WTC11 (cell line): Measurements from ENCODE around the gene RHBDD3.

Experiments
- ESRRA ChIP-seq: sonication (generic); formaldehyde crosslinking; IDR thresholded peaks from 2 replicates; pipeline ENCODE4 v1.8.1; 2022; ENCODE audit warnings: mild to moderate bottlenecking, missing genetic modification reagents, borderline replicate concordance
- JUN ChIP-seq: sonication (generic); formaldehyde crosslinking; IDR thresholded peaks from 2 replicates; pipeline ENCODE4 v1.8.0; 2023; ENCODE audit warnings: mild to moderate bottlenecking, missing genetic modification reagents
- MYBL2 ChIP-seq: sonication (generic); formaldehyde crosslinking; IDR thresholded peaks from 2 replicates; pipeline ENCODE4 v1.8.1; 2023; ENCODE audit warnings: mild to moderate bottlenecking, moderate library complexity, missing genetic modification reagents
- NFE2L1 ChIP-seq: sonication (generic); formaldehyde crosslinking; IDR thresholded peaks from 2 replicates; pipeline ENCODE4 v1.8.1; 2023; ENCODE audit warnings: missing genetic modification reagents
- NR3C1 ChIP-seq: sonication (generic); formaldehyde crosslinking; conservative IDR thresholded peaks from 2 replicates; pipeline ENCODE4 v1.8.1; 2023; ENCODE audit warnings: low read depth, mild to moderate bottlenecking, missing genetic modification reagents
- OVOL2 ChIP-seq: fragments of 250-450 bp; sonication (Bioruptor Pico); IDR thresholded peaks from 2 replicates; pipeline ENCODE4 v1.9.0; 2021; ENCODE audit warnings: mild to moderate bottlenecking, borderline replicate concordance
- RELA ChIP-seq: sonication (generic); formaldehyde crosslinking; IDR thresholded peaks from 2 replicates; pipeline ENCODE4 v1.8.1; 2022; ENCODE audit warnings: missing genetic modification reagents, mild to moderate bottlenecking, borderline replicate concordance
- ZBTB21 ChIP-seq: sonication (generic); formaldehyde crosslinking; IDR thresholded peaks from 2 replicates; pipeline ENCODE4 v1.8.1; 2023; ENCODE audit warnings: mild to moderate bottlenecking, missing genetic modification reagents, borderline replicate concordance
- ZNF317 ChIP-seq: sonication (generic); formaldehyde crosslinking; IDR thresholded peaks from 2 replicates; pipeline ENCODE4 v1.8.1; 2023; ENCODE audit warnings: low read depth, mild to moderate bottlenecking, moderate library complexity, missing genetic modification reagents, borderline replicate concordance
- TF ChIP-seq, protein P1 (sequence below): sonication (generic); formaldehyde crosslinking; IDR thresholded peaks from 2 replicates; pipeline ENCODE4 v1.8.0; 2023; ENCODE audit warnings: missing genetic modification reagents
- TF ChIP-seq, protein P2 (sequence below): sonication (generic); formaldehyde crosslinking; IDR thresholded peaks from 2 replicates; pipeline ENCODE4 v1.8.1; 2023; ENCODE audit warnings: mild to moderate bottlenecking, missing genetic modification reagents, borderline replicate concordance
- TF ChIP-seq, protein P3 (sequence below): sonication (generic); formaldehyde crosslinking; IDR thresholded peaks from 2 replicates; pipeline ENCODE4 v1.8.0; 2022; ENCODE audit warnings: mild to moderate bottlenecking, missing genetic modification reagents
- TF ChIP-seq, protein P4 (sequence below): fragments of 200-600 bp; IDR thresholded peaks from 2 replicates; pipeline ENCODE4 v1.8.0; 2022; ENCODE audit warnings: antibody characterized with exemption
- TF ChIP-seq, protein P5 (sequence below): sonication (generic); formaldehyde crosslinking; IDR thresholded peaks from 2 replicates; pipeline ENCODE4 v1.8.1; 2022; ENCODE audit warnings: low read depth, missing genetic modification reagents, borderline replicate concordance

DNA sequence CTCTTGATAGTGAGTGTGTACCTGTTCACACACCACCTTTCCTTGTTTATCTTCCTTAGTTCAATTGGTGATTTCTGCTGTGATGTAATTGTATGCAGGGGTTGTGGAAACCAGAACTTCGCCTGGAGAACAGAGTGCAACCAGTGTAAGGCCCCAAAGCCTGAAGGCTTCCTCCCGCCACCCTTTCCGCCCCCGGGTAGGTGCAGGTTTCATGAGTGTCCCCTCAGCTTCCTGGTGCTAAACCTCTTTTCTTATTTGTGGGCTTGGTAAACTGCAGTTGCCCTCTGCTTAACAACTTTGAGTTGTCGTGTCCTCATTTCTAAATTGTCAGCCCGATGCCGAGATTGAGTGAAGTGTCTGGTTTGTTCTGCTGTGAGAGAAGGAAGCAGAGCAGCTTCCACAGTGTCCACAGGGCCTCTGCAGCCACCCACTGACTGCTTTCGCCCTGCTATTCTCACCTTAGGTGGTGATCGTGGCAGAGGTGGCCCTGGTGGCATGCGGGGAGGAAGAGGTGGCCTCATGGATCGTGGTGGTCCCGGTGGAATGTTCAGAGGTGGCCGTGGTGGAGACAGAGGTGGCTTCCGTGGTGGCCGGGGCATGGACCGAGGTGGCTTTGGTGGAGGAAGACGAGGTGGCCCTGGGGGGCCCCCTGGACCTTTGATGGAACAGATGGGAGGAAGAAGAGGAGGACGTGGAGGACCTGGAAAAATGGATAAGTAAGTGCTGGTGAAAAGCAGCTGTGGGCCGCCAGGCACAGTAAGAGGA is 31.5 kb upstream of the RHBDD3 start:
- TF ChIP-seq, protein P1, sequence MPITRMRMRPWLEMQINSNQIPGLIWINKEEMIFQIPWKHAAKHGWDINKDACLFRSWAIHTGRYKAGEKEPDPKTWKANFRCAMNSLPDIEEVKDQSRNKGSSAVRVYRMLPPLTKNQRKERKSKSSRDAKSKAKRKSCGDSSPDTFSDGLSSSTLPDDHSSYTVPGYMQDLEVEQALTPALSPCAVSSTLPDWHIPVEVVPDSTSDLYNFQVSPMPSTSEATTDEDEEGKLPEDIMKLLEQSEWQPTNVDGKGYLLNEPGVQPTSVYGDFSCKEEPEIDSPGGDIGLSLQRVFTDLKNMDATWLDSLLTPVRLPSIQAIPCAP = no peak
- TF ChIP-seq, protein P2, sequence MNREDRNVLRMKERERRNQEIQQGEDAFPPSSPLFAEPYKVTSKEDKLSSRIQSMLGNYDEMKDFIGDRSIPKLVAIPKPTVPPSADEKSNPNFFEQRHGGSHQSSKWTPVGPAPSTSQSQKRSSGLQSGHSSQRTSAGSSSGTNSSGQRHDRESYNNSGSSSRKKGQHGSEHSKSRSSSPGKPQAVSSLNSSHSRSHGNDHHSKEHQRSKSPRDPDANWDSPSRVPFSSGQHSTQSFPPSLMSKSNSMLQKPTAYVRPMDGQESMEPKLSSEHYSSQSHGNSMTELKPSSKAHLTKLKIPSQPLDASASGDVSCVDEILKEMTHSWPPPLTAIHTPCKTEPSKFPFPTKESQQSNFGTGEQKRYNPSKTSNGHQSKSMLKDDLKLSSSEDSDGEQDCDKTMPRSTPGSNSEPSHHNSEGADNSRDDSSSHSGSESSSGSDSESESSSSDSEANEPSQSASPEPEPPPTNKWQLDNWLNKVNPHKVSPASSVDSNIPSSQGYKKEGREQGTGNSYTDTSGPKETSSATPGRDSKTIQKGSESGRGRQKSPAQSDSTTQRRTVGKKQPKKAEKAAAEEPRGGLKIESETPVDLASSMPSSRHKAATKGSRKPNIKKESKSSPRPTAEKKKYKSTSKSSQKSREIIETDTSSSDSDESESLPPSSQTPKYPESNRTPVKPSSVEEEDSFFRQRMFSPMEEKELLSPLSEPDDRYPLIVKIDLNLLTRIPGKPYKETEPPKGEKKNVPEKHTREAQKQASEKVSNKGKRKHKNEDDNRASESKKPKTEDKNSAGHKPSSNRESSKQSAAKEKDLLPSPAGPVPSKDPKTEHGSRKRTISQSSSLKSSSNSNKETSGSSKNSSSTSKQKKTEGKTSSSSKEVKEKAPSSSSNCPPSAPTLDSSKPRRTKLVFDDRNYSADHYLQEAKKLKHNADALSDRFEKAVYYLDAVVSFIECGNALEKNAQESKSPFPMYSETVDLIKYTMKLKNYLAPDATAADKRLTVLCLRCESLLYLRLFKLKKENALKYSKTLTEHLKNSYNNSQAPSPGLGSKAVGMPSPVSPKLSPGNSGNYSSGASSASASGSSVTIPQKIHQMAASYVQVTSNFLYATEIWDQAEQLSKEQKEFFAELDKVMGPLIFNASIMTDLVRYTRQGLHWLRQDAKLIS (CRISPR knock-in tag) = no peak
- TF ChIP-seq, protein P3, sequence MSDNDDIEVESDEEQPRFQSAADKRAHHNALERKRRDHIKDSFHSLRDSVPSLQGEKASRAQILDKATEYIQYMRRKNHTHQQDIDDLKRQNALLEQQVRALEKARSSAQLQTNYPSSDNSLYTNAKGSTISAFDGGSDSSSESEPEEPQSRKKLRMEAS (CRISPR knock-in tag) = no peak
- TF ChIP-seq, protein P4, sequence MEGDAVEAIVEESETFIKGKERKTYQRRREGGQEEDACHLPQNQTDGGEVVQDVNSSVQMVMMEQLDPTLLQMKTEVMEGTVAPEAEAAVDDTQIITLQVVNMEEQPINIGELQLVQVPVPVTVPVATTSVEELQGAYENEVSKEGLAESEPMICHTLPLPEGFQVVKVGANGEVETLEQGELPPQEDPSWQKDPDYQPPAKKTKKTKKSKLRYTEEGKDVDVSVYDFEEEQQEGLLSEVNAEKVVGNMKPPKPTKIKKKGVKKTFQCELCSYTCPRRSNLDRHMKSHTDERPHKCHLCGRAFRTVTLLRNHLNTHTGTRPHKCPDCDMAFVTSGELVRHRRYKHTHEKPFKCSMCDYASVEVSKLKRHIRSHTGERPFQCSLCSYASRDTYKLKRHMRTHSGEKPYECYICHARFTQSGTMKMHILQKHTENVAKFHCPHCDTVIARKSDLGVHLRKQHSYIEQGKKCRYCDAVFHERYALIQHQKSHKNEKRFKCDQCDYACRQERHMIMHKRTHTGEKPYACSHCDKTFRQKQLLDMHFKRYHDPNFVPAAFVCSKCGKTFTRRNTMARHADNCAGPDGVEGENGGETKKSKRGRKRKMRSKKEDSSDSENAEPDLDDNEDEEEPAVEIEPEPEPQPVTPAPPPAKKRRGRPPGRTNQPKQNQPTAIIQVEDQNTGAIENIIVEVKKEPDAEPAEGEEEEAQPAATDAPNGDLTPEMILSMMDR = no peak
- no peak for TF ChIP-seq NR3C1
- no peak for TF ChIP-seq ZNF317 (CRISPR knock-in tag)
- TF ChIP-seq, protein P5, sequence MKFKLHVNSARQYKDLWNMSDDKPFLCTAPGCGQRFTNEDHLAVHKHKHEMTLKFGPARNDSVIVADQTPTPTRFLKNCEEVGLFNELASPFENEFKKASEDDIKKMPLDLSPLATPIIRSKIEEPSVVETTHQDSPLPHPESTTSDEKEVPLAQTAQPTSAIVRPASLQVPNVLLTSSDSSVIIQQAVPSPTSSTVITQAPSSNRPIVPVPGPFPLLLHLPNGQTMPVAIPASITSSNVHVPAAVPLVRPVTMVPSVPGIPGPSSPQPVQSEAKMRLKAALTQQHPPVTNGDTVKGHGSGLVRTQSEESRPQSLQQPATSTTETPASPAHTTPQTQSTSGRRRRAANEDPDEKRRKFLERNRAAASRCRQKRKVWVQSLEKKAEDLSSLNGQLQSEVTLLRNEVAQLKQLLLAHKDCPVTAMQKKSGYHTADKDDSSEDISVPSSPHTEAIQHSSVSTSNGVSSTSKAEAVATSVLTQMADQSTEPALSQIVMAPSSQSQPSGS (CRISPR knock-in tag) = no peak
- no peak for TF ChIP-seq RELA (CRISPR knock-in tag)
- TF ChIP-seq JUN (CRISPR knock-in tag) = no peak
- TF ChIP-seq NFE2L1 (CRISPR knock-in tag) = no peak
- TF ChIP-seq OVOL2 = no peak
- TF ChIP-seq ZBTB21 (CRISPR knock-in tag) = no peak
- TF ChIP-seq MYBL2 (CRISPR knock-in tag) = no peak
- no peak for TF ChIP-seq ESRRA (CRISPR knock-in tag)
